Liver (tissue), 9 donors: ENCODE measurements around the gene FBXO44. TPM values are rescaled to one million over a fixed set of nuclear protein-coding genes. Genes with fewer than 3 reads are reported as not detected.

Source experiments
- DNase-seq: peaks from one replicate; pipeline ENCODE4 v3.0.0-alpha.2; 2017; ENCODE audit warnings: low spot score
- H3K27ac ChIP-seq, 2 donors: one replicate each; pipeline ENCODE4 v1.7.0; 2013; ENCODE audit warnings: inconsistent platforms in 2 of 2, low read length in 2 of 2, control low read depth in 1 of 2, low read depth in 1 of 2, mild to moderate bottlenecking in 1 of 2
- H3K27me3 ChIP-seq, 4 donors: one replicate each; pipeline versions ENCODE4 v1.6.1 to v1.7.0; 2013; ENCODE audit warnings: low read length in 3 of 4, inconsistent platforms in 1 of 4, mild to moderate bottlenecking in 1 of 4, moderate library complexity in 1 of 4; ENCODE audit not compliant: control insufficient read depth in 4 of 4, insufficient read depth in 4 of 4
- H3K36me3 ChIP-seq, 4 donors: one replicate each; pipeline versions ENCODE4 v1.6.1 to v1.7.0; 2013; ENCODE audit warnings: low read length in 3 of 4, mild to moderate bottlenecking in 3 of 4, low read depth in 1 of 4, moderate library complexity in 1 of 4; ENCODE audit not compliant: control insufficient read depth in 4 of 4, insufficient read depth in 3 of 4
- H3K4me1 ChIP-seq, 4 donors: one replicate each; pipeline versions ENCODE4 v1.6.1 to v1.7.0; 2013; ENCODE audit warnings: low read length in 3 of 4, mild to moderate bottlenecking in 3 of 4, moderate library complexity in 1 of 4; ENCODE audit not compliant: control insufficient read depth in 4 of 4, insufficient read depth in 4 of 4
- H3K4me3 ChIP-seq, 3 donors: one replicate each; pipeline versions ENCODE4 v1.6.1 to v1.7.0; 2013; ENCODE audit warnings: low read length in 3 of 3, control low read depth in 1 of 3, low read depth in 1 of 3, mild to moderate bottlenecking in 1 of 3
- H3K9ac ChIP-seq, 2 donors: one replicate each; pipeline ENCODE4 v1.7.0; 2013; ENCODE audit warnings: low read length in 2 of 2, mild to moderate bottlenecking in 2 of 2, moderate library complexity in 2 of 2, control low read depth in 1 of 2, low read depth in 1 of 2
- H3K9me3 ChIP-seq, 4 donors: one replicate each; pipeline versions ENCODE4 v1.6.1 to v1.7.0; 2013; ENCODE audit warnings: low read length in 3 of 4; ENCODE audit not compliant: control insufficient read depth in 4 of 4
- ATF3 ChIP-seq: IDR thresholded peaks from 2 replicates; pipeline ENCODE4 v1.6.1; 2016; ENCODE audit warnings: antibody characterized with exemption
- CTCF ChIP-seq: fragments of 150-350 bp; IDR thresholded peaks from 2 replicates; pipeline ENCODE4 v1.5.1; 2017; ENCODE audit warnings: improper control_type of control experiment, low read depth, low read length; ENCODE audit not compliant: missing input control
- EGR1 ChIP-seq, 2 donors: IDR thresholded peaks; 2 replicates each; pipeline ENCODE4 v1.6.1; 2016 to 2018; ENCODE audit warnings: antibody characterized with exemption in 2 of 2, low read depth in 2 of 2
- FOXA2 ChIP-seq: IDR thresholded peaks from 2 replicates; pipeline ENCODE4 v1.6.1; 2016; ENCODE audit warnings: antibody characterized with exemption
- GABPA ChIP-seq, 2 donors: IDR thresholded peaks in 1 of 2; conservative IDR thresholded peaks in 1 of 2; 2 replicates each; pipeline ENCODE4 v1.6.1; 2016; ENCODE audit warnings: antibody characterized with exemption in 2 of 2, mild to moderate bottlenecking in 1 of 2, moderate library complexity in 1 of 2
- HNF4A ChIP-seq, 2 donors: conservative IDR thresholded peaks; 2 replicates each; pipeline ENCODE4 v1.6.1; 2016; ENCODE audit warnings: antibody characterized with exemption in 2 of 2, mild to moderate bottlenecking in 2 of 2
- HNF4G ChIP-seq: IDR thresholded peaks from 2 replicates; pipeline ENCODE4 v1.6.1; 2016; ENCODE audit warnings: antibody characterized with exemption
- JUND ChIP-seq, 2 donors: IDR thresholded peaks; 2 replicates each; pipeline ENCODE4 v1.6.1; 2016; ENCODE audit warnings: antibody characterized with exemption in 2 of 2
- NR2F2 ChIP-seq: IDR thresholded peaks from 2 replicates; pipeline ENCODE4 v1.6.1; 2016; ENCODE audit warnings: antibody characterized with exemption
- RAD21 ChIP-seq, 2 donors: IDR thresholded peaks; 2 replicates each; pipeline ENCODE4 v1.6.1; 2016; ENCODE audit warnings: antibody characterized with exemption in 2 of 2, mild to moderate bottlenecking in 2 of 2
- REST ChIP-seq: IDR thresholded peaks from 2 replicates; pipeline ENCODE4 v1.6.1; 2016; ENCODE audit warnings: antibody characterized with exemption, mild to moderate bottlenecking
- RXRA ChIP-seq, 2 donors: IDR thresholded peaks; 2 replicates each; pipeline ENCODE4 v1.6.1; 2017 to 2018; ENCODE audit warnings: antibody characterized with exemption in 2 of 2, mild to moderate bottlenecking in 1 of 2
- SP1 ChIP-seq: IDR thresholded peaks from 2 replicates; pipeline ENCODE4 v1.6.1; 2018; ENCODE audit warnings: antibody characterized with exemption, mild to moderate bottlenecking
- TAF1 ChIP-seq: conservative IDR thresholded peaks from 2 replicates; pipeline ENCODE4 v1.6.1; 2016; ENCODE audit warnings: antibody characterized with exemption, mild to moderate bottlenecking
- YY1 ChIP-seq: IDR thresholded peaks from 2 replicates; pipeline ENCODE4 v1.6.1; 2016; ENCODE audit warnings: antibody characterized with exemption, mild to moderate bottlenecking
- ZBTB33 ChIP-seq: IDR thresholded peaks from 2 replicates; pipeline ENCODE4 v1.6.1; 2016; ENCODE audit warnings: antibody characterized with exemption
- WGBS: extraction: QIAGEN DNeasy Blood & Tissue Kit; methylation state at CpG from one replicate; pipeline ENCODE4 v1.1.7; 2013; 5-methylcytosine and 5-hydroxymethylcytosine counted together
- polyA plus RNA-seq, 2 donors: library from polyadenylated mRNA; stranded (reverse) in 1 of 2; unstranded in 1 of 2; fragments of 200-250 nt in 1 of 2; fragments of >200 nt in 1 of 2; fragmentation: Nextera tagmentation in 1 of 2; extraction: Ambion mirVana in 1 of 2; gene quantifications; one replicate each; pipeline versions ENCODE4 v1.2.1 to v1.2.3, GENCODE V29; 2013 to 2015
- total RNA-seq, 2 donors: library from RNA; depleted of rRNA; stranded (reverse); fragments of >200 nt; gene quantifications; one replicate each; pipeline ENCODE4 v1.2.3, GENCODE V29; 2014
- donor health status: healthy.
- donor health status: healthy.
- donor health status: healthy.
- donor health status: healthy.
- donor health status: healthy.

FBXO44 gene
- total and polyA plus RNA-seq, 4 donors = 3.6 to 13.2 (median 6.8) TPM

GRCh38 chr1:11703357-11704193 is 48.9 kb downstream of the FBXO44 start:
- H3K27ac ChIP-seq = no peak overlapping the region
- no peak overlapping the region for H3K9ac ChIP-seq
- DNase-seq = no peak
- H3K4me1 ChIP-seq = peaks cover 0 to 9% (median 5%) of the 10 kb centered on the region in 4 donors
- no peak for TF ChIP-seq REST
- no peak for TF ChIP-seq HNF4A (conservative IDR thresholded peaks at IDR 0.05)
- TF ChIP-seq SP1 = no peak
- no peak for TF ChIP-seq ATF3
- TF ChIP-seq JUND (IDR thresholded peaks at IDR 0.05) = no peak
- no peak for TF ChIP-seq RXRA (IDR thresholded peaks at IDR 0.05)
- no peak for TF ChIP-seq NR2F2
- TF ChIP-seq TAF1 = no peak
- TF ChIP-seq RAD21 (IDR thresholded peaks at IDR 0.05) = no peak
- no peak for TF ChIP-seq FOXA2
- no peak for TF ChIP-seq EGR1 (IDR thresholded peaks at IDR 0.05; ENCODE audit: low read depth in 2 of 2)
- no peak for TF ChIP-seq YY1
- no peak for TF ChIP-seq CTCF
- TF ChIP-seq GABPA (IDR thresholded peaks at IDR 0.05 in 1 of 2, conservative IDR thresholded peaks at IDR 0.05 in 1 of 2) = no peak
- no peak for TF ChIP-seq HNF4G
- 70% methylated on average over 8 of the region's 8 CpGs for WGBS
- H3K9me3 ChIP-seq = no peaks in the 10 kb centered on the region
- no peaks in the 10 kb centered on the region for H3K27me3 ChIP-seq
- H3K4me3 ChIP-seq = no peak overlapping the region
- H3K36me3 ChIP-seq = no peaks in the 10 kb centered on the region

- no peaks in the 10 kb centered on the region for H3K27me3 ChIP-seq
- no peak overlapping the region for H3K4me3 ChIP-seq
- no peak for DNase-seq
- 79% methylated on average over 11 of the region's 11 CpGs for WGBS
- peaks cover 0 to 9% (median 5%) of the 10 kb centered on the region in 4 donors for H3K4me1 ChIP-seq
- no peak overlapping the region for H3K27ac ChIP-seq
- no peaks in the 10 kb centered on the region for H3K9me3 ChIP-seq
- H3K9ac ChIP-seq = no peak overlapping the region
- no peaks in the 10 kb centered on the region for H3K36me3 ChIP-seq
- TF ChIP-seq EGR1 (IDR thresholded peaks at IDR 0.05; ENCODE audit: low read depth in 2 of 2) = no peak
- no peak for TF ChIP-seq RAD21 (IDR thresholded peaks at IDR 0.05)
- no peak for TF ChIP-seq NR2F2
- no peak for TF ChIP-seq CTCF
- TF ChIP-seq HNF4A (conservative IDR thresholded peaks at IDR 0.05) = no peak
- TF ChIP-seq HNF4G = no peak
- no peak for TF ChIP-seq REST
- no peak for TF ChIP-seq YY1
- TF ChIP-seq ZBTB33 = no peak
Observed at GRCh38 chr1:11704194-11704529, 49.5 kb downstream of the FBXO44 start.
